CD4-positive, alpha-beta T cell treated with Interleukin-10 for 1 hour (primary cell): ENCODE results near the gene AFAP1L2.

Experiments
- DNase-seq: peaks from one replicate; pipeline ENCODE4 v3.0.0-alpha.2; 2020

AFAP1L2 gene

DNA sequence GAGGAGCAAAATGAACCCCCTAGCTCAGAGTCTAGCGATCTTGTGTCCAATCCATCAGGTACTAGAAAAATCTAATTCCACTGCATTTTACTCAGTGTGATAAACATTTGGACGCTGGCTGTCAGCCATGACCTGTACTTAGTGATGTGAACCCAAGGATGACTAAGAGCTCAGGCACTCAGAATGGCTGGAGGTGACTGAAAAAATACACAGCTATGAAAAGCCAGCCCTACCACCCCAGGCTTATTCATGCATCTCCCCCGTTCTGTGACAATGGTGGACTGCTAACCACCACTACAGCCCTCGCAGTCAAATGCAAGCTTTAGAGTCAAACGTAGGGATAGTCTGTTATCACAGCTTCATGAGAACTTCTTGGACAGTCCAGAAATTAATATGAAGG, 14.9 kb downstream of the AFAP1L2 start:
- no peak for DNase-seq

DNA sequence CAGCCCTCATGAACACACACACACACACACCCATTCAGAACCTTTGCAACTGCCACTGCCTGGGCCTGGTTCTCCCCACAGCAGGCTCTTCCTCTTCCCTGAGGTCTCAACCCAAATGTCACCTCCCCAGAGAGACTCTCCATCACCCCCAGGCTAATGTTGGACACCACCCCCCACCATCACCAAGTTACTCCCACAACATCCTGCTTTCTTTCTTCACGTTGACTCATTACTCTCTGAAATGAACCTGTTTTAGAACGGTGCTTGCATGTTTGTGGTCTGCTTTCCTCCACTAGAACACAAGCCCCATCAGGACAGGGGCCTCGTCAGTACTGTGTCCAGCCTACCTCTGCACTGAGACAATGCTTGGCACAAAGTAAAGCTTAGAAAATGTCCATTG, 16.0 kb downstream of the AFAP1L2 start:
- DNase-seq: no peak

DNA sequence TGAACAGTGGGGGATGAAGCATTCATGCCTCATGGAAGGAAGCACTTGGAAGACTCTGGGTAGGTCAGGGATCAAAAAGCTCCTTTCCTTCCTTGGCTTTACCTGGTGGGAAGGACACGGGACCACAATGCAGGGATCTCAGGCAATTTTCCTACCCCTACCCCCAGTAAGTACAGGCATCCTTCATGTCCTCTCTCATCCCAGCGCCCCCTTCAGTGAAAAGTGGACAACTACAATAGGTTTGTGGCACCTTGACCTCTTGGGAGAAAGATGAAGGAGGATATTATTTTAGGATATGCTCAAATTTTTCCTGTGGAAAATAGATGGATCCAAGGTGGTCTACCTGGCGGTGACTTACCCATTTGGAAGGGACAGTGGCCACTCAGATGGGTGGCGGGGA, 16.5 kb downstream of the AFAP1L2 start:
- DNase-seq: no peak

- no peak for DNase-seq
Observed at GRCh38 chr10:114386452-114386851, 17.9 kb downstream of the AFAP1L2 start.

GRCh38 chr10:114385557-114385956, 18.7 kb downstream of the AFAP1L2 start:
- DNase-seq: no peak

DNA sequence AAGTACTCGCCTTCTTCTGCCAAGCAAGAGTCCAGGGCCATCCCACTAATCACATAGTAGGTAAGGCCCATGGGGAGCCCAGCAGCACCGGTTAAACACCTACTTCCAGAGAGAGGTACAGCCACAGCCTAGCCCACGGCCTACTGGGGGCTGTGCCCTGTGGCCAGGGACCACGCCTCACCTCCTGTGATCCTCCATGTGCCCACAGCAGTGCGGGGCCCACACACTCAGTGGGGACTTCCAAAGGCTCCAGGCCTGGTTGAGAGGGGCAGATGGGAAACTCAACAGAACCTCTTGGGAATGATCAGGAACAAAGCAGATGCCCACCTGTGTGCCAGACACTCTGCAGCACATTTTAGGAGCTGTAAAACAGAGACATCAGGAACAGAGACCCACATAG, 19.7 kb downstream of the AFAP1L2 start:
- no peak for DNase-seq

- no peak for DNase-seq
Observed at GRCh38 chr10:114384181-114384580, 20.1 kb downstream of the AFAP1L2 start.

- DNase-seq: no peak
Observed at GRCh38 chr10:114380797-114381196, 23.5 kb downstream of the AFAP1L2 start.

- no peak for DNase-seq
Observed at GRCh38 chr10:114380060-114380459, 24.2 kb downstream of the AFAP1L2 start.

DNA sequence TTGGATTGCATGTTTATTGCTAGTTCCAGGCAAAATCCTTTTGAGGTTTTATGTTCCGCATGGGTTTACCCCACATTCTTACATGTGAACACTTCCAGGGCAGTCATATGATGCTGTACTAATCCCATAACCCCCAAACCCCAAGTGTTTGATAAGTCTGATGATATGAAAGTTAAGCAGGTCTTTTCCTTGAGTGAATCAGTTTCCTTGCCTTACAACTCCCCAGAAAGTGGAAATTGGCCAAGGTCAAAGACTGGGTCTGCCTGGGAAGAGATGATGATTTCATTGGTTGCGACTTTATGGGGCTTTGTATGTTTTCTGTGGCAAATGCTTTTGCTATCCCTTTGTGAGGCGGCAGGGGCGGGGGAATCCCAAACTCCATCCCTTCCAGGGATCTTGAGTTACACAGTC, 24.7 kb downstream of the AFAP1L2 start:
- DNase-seq: no peak

DNA sequence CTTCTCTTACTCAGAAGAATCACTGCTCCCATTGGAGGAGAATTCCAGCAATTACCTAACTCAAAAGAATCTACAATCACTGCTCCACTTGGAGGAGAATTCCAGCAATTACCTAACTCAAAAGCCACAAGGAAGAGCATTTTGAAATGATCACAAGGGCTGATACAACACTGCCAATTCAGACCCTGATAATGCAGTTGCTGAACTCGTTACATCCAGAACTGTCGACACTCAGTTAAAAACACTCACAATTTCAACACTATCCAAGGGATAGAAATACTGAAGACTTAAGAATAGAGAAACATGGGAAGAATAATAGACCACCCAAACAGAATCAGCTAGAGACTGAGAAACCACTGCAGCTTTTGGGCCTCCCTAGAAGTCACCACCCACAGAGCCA, 27.8 kb downstream of the AFAP1L2 start:
- no peak for DNase-seq

DNA sequence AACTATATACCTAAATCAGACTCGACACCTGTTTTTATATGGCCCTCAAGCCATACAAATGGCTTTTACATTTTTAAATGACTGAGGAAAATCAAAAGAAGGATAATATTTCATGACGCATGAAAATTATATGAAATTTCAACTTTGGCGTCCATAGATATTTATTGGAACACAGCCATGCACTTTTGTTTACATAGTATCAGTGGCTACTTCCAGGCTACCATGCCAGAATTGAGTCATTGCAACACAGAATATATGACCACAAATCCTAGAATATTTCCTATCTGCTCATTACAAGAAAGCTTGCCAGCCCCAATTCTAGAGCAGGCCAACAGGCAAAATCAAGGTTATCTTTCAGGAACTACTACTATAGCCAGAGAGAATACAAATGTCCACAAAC, 29.3 kb downstream of the AFAP1L2 start:
- no peak for DNase-seq

DNA sequence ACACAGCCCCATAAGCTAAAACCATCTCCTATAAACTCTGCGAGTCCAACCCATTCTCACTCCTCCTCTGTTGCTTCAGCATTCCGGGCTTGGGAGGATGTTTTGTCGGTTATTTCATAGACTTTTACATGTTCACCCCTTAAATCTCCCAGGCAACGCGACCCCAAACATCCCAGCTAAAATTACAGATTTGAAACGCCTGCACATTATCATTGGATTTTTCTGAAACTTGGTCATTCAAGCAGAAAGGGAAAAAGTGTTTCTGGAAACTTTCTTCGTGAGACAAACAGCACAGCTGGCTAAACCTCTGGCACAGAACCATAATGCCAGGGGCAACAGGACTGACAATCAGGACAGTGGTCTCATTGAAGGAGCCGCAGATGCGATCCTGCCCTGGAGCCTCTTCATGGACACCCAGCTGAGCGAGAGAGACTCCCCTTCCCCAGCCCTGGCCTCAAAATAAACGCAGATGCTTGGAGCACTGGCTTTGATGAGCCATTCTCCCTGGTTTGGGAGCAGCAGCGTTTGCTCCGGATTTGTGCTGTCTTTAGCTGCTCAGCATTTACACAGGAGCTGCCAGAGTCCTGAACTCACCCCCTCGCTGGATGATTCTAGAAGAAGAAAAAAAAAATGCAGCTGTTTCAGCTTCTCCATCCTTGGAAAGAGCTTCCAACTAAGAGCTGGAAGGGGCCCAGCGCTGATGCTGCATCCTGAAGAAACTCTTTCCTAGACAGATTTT, 30.1 kb downstream of the AFAP1L2 start:
- no peak for DNase-seq

DNA sequence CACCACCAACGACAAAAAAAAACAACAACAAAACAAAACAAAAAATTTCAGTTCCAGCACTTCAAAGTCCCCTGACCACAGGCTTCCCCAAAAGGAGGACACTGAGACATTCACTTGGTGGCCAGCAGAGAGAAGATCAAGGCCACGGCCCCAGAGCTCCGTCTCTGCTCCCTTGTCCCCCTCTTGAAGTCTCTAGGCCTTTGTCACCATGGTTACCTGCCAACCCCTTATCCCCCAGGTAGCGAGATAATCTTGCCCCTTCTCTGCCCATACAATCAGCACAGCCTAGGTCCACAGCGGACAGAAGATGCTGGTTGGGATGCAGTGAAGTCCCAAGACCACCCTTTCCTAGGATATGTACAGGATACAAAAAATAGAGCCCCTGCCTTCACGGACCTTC, 30.7 kb downstream of the AFAP1L2 start:
- no peak for DNase-seq

DNA sequence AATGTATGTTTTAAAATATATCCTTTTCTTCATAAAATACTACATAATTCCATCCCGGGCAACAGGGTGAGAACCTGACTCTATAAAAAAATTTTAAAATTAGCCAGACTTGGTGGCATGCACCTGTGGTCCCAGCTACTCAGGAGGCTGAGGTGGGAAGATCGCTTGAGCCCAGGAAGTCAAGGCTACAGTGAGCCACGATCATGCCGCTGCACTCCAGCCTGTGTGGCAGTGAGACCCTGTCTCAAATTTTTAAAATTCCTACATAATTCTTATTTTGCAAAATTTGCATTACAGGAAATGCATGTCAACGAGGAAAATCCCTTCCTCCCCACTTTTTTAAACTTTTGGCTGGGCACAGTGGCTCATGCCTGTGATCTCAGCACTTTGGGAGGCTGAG, 31.3 kb downstream of the AFAP1L2 start:
- DNase-seq: no peak

DNA sequence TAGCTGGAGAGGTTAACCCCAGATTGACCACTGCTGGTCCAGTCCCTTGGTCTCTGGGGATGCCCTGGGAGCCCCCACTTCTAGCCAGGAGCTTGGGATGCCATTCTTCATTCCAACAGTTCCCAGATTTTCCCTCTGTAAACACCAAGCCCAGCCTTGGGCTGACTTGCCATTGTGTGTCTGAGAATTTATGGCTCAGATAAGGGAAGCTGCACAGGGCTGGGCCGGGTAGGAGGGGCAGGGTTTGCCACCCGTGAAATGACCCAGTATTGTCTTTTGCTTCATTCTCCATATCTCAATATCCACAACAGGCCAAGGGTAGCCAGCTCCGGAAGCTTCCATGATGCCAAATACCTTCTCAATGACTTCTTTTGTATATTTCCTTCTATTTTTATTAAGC, 32.1 kb downstream of the AFAP1L2 start:
- no peak for DNase-seq

GRCh38 chr10:114370966-114371365, 33.3 kb downstream of the AFAP1L2 start:
- DNase-seq: no peak

DNA sequence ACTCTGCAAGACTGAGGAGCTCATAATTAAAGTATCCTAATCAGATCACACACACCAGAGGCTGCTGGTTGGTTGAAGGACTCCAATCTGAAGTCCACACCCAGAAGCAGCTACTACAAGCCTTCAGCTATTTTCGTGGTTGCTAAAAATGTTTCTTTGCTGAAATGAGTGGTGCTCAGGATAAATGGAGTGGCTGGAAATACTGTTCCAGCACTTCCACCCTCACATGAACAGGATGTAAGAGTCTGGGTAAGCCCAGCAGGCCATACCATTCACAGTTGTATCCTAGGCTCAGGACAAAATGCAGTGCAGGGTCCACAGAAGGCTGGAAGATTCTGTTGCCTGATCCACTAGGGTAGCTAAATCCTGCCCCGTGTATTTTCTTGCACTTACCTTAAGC, 34.1 kb downstream of the AFAP1L2 start:
- no peak for DNase-seq

DNA sequence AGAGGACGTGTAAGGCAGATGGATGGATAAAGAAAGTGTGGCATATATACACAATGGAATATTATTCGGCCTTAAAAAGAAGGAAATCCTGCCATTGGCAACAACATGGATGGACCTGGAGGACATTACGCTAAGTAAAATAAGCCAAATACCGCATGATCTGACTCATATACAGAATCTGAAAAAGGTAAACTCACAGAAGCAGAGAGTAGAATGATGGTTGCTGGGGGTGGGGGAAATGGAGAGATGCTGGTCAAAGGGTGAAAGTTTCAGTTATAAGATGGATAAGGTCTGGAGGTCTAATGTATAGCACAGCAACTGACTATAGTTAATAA, 36.3 kb downstream of the AFAP1L2 start:
- no peak for DNase-seq

DNA sequence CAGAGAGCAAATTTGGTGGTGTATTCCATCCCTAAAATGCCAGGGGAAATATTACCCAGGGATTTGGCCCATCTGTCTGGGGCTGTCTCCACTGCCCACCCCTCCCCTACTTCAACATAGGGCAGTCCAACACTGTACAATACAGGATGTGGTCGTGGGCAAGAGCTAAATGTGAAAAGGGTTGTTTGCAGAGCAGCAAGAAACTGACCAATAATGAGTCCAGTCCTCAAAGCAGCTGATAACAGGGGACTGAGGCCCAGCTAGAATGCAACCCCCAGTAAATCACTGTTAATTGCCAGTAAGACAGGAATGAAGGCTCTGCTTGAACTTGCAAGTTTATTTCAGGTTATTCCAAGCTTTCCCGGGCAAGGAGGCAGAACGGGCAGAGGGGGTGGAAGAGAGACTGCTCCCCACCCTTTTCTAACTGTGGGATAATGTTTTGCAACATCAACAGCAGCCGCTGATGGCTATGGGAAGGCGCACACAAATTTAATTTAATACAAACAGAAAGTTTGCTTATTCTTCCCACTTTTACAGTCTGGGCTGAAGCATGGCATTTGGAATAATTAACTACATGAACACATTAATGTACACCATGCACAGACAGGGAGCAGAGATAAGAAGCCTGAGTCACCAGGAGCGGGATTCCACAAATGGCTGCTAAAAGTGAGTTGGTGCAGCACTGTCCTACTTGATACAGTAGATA, 36.8 kb downstream of the AFAP1L2 start:
- DNase-seq: no peak

GRCh38 chr10:114364726-114365125, 39.6 kb downstream of the AFAP1L2 start:
- no peak for DNase-seq

GRCh38 chr10:114363745-114364454, 40.4 kb downstream of the AFAP1L2 start:
- DNase-seq: no peak

- DNase-seq: no peak
Observed at GRCh38 chr10:114362826-114363355, 41.4 kb downstream of the AFAP1L2 start.

DNA sequence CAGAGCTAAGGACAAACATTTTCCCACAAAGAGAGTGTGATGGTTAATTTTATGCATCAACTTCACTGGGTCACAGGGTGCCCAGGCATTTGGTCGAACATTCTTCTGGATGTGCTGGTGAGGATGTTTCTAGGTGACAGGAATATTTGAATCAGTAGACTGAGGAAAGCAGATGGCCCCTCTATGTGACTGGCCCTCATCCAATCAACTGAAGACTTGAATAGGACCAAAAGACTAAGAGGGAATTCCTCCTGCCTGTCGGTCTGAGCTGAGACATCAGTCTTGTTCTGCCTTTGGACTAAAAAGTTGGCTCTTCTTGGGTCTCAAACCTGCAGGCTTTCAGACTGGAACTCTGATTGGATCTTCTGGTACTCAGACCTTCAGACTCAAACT, 44.4 kb downstream of the AFAP1L2 start:
- DNase-seq: no peak
